ENCODE results near the gene ATP1A4. TPM values are rescaled to one million over a fixed set of nuclear protein-coding genes. Genes with fewer than 3 reads are reported as not detected.

The ATP1A4 gene
- total RNA-seq, 2 donors from 2014 or later: not detected

Other genes starting within 250 kb of the ATP1A4 start
- 100 to 1,000 TPM; 268 to 291 TPM for gene TAGLN2, start 226.1 kb upstream of the ATP1A4 start, total RNA-seq
- gene IGSF9, start 206.0 kb upstream of the ATP1A4 start, total RNA-seq: 10 to 100 TPM; 31.5 to 46.3 TPM
- gene SLAMF9, start 197.4 kb upstream of the ATP1A4 start, total RNA-seq: not detected
- gene PIGM, start 119.6 kb upstream of the ATP1A4 start, total RNA-seq: 1 to 10 TPM; 5.4 to 6.2 TPM
- under 1 TPM in 1 of 2 donors, not detected in 1; 0.45 TPM for gene KCNJ10, start 81.4 kb upstream of the ATP1A4 start, total RNA-seq
- not detected for gene KCNJ9, start 70.1 kb upstream of the ATP1A4 start, total RNA-seq
- 10 to 100 TPM; 57.6 to 64.0 TPM for gene IGSF8, start 53.0 kb upstream of the ATP1A4 start, total RNA-seq
- 10 to 100 TPM in 1 of 2 donors, 1 to 10 TPM in 1; 1.8 to 12.1 TPM for gene ATP1A2, start 35.8 kb upstream of the ATP1A4 start, total RNA-seq
- under 1 TPM in 1 of 2 donors, not detected in 1; 0.64 TPM for gene CASQ1, start 39.0 kb downstream of the ATP1A4 start, total RNA-seq
- 10 to 100 TPM; 26.2 to 42.4 TPM for gene PEA15, start 53.8 kb downstream of the ATP1A4 start, total RNA-seq
- gene DCAF8, start 110.9 kb downstream of the ATP1A4 start, total RNA-seq: 10 to 100 TPM; 83.3 to 92.8 TPM
- gene PEX19, start 133.5 kb downstream of the ATP1A4 start, total RNA-seq: 10 to 100 TPM; 57.3 to 70.1 TPM
- gene COPA, start 191.6 kb downstream of the ATP1A4 start, total RNA-seq: 100 to 1,000 TPM; 153 to 165 TPM
- gene NCSTN, start 191.8 kb downstream of the ATP1A4 start, total RNA-seq: 100 to 1,000 TPM in 1 of 2 donors, 10 to 100 TPM in 1; 89.5 to 109 TPM
- under 1 TPM in 1 of 2 donors, not detected in 1; 0.20 TPM for gene NHLH1, start 215.5 kb downstream of the ATP1A4 start, total RNA-seq
- 1 to 10 TPM; 5.8 to 6.3 TPM for gene VANGL2, start 249.0 kb downstream of the ATP1A4 start, total RNA-seq